DOHH2 (cell line): Measurements from ENCODE around the gene CRMP1.

ENCODE experiments used
- EZH2phosphoT487 ChIP-seq: fragments of 200-600 bp; sonication (generic); IDR thresholded peaks from 2 replicates; pipeline ENCODE4 v1.6.1; 2017; ENCODE audit warnings: borderline replicate concordance, mild to moderate bottlenecking, antibody characterized with exemption, low read length, moderate library complexity, mixed read lengths
- TF ChIP-seq, protein P1 (sequence below): fragments of 200-600 bp; sonication (generic); IDR thresholded peaks from one replicate; pipeline ENCODE4 v1.5.1; 2014; ENCODE audit warnings: antibody characterized with exemption, mild to moderate bottlenecking, low read depth, low read length; ENCODE audit not compliant: poor library complexity, severe bottlenecking

DNA sequence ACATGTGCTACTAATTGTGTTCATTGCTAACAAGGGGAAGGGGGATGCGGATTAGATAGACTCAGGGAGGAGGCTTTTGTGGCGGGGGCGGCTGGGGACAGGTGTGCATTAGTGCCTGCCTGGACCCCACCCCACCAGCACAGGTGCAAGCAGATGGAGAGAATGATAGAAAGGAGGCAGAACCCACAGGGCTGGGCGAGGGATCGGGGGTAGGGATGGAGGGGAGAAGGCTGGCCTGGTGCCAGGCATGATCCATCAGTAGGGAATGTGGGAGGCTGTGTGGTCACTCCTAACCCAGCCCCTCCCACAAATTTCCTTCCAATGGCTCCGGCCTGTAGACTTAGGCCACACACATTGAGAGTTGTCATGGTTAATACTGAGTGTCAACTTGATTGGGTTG is 30.5 kb upstream of the CRMP1 start:
- TF ChIP-seq, protein P1, sequence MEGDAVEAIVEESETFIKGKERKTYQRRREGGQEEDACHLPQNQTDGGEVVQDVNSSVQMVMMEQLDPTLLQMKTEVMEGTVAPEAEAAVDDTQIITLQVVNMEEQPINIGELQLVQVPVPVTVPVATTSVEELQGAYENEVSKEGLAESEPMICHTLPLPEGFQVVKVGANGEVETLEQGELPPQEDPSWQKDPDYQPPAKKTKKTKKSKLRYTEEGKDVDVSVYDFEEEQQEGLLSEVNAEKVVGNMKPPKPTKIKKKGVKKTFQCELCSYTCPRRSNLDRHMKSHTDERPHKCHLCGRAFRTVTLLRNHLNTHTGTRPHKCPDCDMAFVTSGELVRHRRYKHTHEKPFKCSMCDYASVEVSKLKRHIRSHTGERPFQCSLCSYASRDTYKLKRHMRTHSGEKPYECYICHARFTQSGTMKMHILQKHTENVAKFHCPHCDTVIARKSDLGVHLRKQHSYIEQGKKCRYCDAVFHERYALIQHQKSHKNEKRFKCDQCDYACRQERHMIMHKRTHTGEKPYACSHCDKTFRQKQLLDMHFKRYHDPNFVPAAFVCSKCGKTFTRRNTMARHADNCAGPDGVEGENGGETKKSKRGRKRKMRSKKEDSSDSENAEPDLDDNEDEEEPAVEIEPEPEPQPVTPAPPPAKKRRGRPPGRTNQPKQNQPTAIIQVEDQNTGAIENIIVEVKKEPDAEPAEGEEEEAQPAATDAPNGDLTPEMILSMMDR: no peak
- no peak for TF ChIP-seq EZH2phosphoT487
